GM21576 (cell line): ENCODE measurements around the gene SLC18A2.

ENCODE experiments used
- ATAC-seq: cut with Tn5 transposase; IDR thresholded peaks from one replicate; pipeline ENCODE4 v1.9.1; 2021; ENCODE audit warnings: mild to moderate bottlenecking, moderate library complexity; ENCODE audit not compliant: unreplicated experiment

Gene SLC18A2

GRCh38 chr10:117306674-117307073, 65.8 kb downstream of the SLC18A2 start:
- no peak for ATAC-seq

- no peak for ATAC-seq
Measured at GRCh38 chr10:117311261-117311660, 70.3 kb downstream of the SLC18A2 start.

GRCh38 chr10:117312430-117312829, 71.5 kb downstream of the SLC18A2 start:
- ATAC-seq: no peak

GRCh38 chr10:117313641-117314040, 72.7 kb downstream of the SLC18A2 start:
- no peak for ATAC-seq

GRCh38 chr10:117316701-117317100, 75.8 kb downstream of the SLC18A2 start:
- no peak for ATAC-seq

- ATAC-seq: no peak
Measured at GRCh38 chr10:117318909-117319308, 78.0 kb downstream of the SLC18A2 start.

GRCh38 chr10:117320050-117320665, 79.2 kb downstream of the SLC18A2 start:
- ATAC-seq: no peak

GRCh38 chr10:117322260-117322659, 81.3 kb downstream of the SLC18A2 start:
- ATAC-seq: no peak

GRCh38 chr10:117324367-117324766, 83.5 kb downstream of the SLC18A2 start:
- ATAC-seq: no peak

- ATAC-seq: no peak
Measured at GRCh38 chr10:117327262-117327661, 86.3 kb downstream of the SLC18A2 start.
